ENCODE results near the gene SLC13A2.

The SLC13A2 gene

GRCh38 chr17:28484296-28484695, 10.9 kb downstream of the SLC13A2 start:
- Histone ChIP-seq H3K4me1 (ENCODE audit: control insufficient read depth, insufficient read depth, low read length) (peaks cover 4% of the 10 kb centered on the region; the same call in 1 of the 2 replicates), H3K9me3 (ENCODE audit: control insufficient read depth, insufficient read depth, low read depth, low read length) (no peaks in the 10 kb centered on the region), H3K4me3 (ENCODE audit: low read depth, low read length) (no peak overlapping the region), H3K27ac (ENCODE audit: extremely low read depth, low read depth, low read length) (no peak overlapping the region), H3K36me3 (ENCODE audit: control insufficient read depth in 2 of 2, insufficient read depth in 1 of 2, low read length in 2 of 2) (no peaks in the 10 kb centered on the region)
- POLR2A ChIA-PET, result no interaction called here
- CTCF ChIA-PET, result interaction anchor here (0.7 to 3.7 kb wide), 7 partner anchors 10 to 158 kb away, joined by 3 to 20 read pairs (median 4); no protein-coding TSS in a partner anchor
- no peak for TF ChIP-seq BCL11B (tag by site-specific recombination; IDR thresholded peaks at IDR 0.05; ENCODE audit: low read depth)

- no peak overlapping the region for H3K27ac ChIP-seq (ENCODE audit: extremely low read depth, low read depth, low read length)
- no peak overlapping the region for H3K4me3 ChIP-seq (ENCODE audit: low read depth, low read length)
- H3K4me1 ChIP-seq (ENCODE audit: control insufficient read depth, insufficient read depth, low read length), result peaks cover 4% of the 10 kb centered on the region; the same call in 1 of the 2 replicates
- CTCF ChIA-PET, result interaction anchor here (0.7 to 3.7 kb wide), 8 partner anchors 9 to 158 kb away, joined by 3 to 20 read pairs (median 4); no protein-coding TSS in a partner anchor
- H3K36me3 ChIP-seq (ENCODE audit: control insufficient read depth in 2 of 2, insufficient read depth in 1 of 2, low read length in 2 of 2), result no peaks in the 10 kb centered on the region
- peak; percentile 88 for TF ChIP-seq ZIC2 (tag by site-specific recombination; IDR thresholded peaks at IDR 0.05)
- 0 out of 2 replicates have a peak, but pooled peaks have one; percentile 48 for TF ChIP-seq MZF1 (tag by site-specific recombination; IDR thresholded peaks at IDR 0.05; ENCODE audit: borderline replicate concordance)
- no peak for TF ChIP-seq ZNF571 (tag by site-specific recombination; IDR thresholded peaks at IDR 0.05)
- no peaks in the 10 kb centered on the region for H3K9me3 ChIP-seq (ENCODE audit: control insufficient read depth, insufficient read depth, low read depth, low read length)
- POLR2A ChIA-PET, result no interaction called here
These were observed 11.6 kb downstream of the SLC13A2 start for GRCh38 chr17:28485049-28485448.

DNA sequence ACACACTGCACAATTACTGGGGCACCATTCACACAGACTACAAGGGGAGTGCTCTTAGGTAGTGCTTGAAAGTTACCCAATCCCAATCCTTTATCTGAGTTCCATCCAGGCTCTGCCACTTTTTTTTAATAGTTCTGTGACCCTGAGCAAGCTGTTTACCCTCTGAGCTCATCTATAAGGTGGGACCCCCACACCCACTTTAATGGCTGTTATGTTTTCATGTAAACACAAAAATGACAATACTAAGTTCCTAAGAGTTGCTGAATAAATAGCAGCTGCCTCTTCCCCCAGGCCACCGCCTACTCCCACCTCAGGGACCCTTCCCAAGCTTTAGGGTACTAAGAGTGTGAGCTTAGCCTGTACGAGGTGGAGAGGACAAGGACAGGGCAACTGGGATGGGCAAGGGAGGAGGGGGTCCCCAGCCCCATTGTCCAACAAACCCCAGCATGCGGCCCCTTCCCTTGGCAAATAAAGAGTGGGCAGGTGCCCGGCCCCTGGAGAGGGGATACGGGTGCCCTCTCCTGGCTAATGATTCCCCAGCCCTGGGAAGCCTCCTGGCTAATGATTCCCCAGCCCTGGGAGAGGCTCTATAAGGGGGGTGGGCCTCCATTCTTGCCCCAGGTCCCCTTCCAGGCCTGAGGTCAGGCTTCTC, 14.6 kb downstream of the SLC13A2 start:
- H3K9me3 ChIP-seq (ENCODE audit: control insufficient read depth, insufficient read depth, low read depth, low read length), result no peaks in the 10 kb centered on the region
- H3K27ac ChIP-seq (ENCODE audit: extremely low read depth, low read depth, low read length), result no peak overlapping the region
- CTCF ChIA-PET, result interaction anchor here (0.6 to 3.6 kb wide), 5 partner anchors 9 to 120 kb away, joined by 3 to 20 read pairs (median 3); no protein-coding TSS in a partner anchor
- H3K4me3 ChIP-seq (ENCODE audit: low read depth, low read length), result no peak overlapping the region
- H3K4me1 ChIP-seq (ENCODE audit: control insufficient read depth, insufficient read depth, low read length), result no peaks in the 10 kb centered on the region
- H3K36me3 ChIP-seq (ENCODE audit: control insufficient read depth in 2 of 2, insufficient read depth in 1 of 2, low read length in 2 of 2), result no peaks in the 10 kb centered on the region
- POLR2A ChIA-PET, result interaction anchor here (0.7 kb wide), 1 partner anchor 15 kb away, joined by 3 read pairs; no protein-coding TSS in a partner anchor
- TF ChIP-seq ZNF202 (tag by site-specific recombination; IDR thresholded peaks at IDR 0.05; ENCODE audit: borderline replicate concordance), result no peak

DNA sequence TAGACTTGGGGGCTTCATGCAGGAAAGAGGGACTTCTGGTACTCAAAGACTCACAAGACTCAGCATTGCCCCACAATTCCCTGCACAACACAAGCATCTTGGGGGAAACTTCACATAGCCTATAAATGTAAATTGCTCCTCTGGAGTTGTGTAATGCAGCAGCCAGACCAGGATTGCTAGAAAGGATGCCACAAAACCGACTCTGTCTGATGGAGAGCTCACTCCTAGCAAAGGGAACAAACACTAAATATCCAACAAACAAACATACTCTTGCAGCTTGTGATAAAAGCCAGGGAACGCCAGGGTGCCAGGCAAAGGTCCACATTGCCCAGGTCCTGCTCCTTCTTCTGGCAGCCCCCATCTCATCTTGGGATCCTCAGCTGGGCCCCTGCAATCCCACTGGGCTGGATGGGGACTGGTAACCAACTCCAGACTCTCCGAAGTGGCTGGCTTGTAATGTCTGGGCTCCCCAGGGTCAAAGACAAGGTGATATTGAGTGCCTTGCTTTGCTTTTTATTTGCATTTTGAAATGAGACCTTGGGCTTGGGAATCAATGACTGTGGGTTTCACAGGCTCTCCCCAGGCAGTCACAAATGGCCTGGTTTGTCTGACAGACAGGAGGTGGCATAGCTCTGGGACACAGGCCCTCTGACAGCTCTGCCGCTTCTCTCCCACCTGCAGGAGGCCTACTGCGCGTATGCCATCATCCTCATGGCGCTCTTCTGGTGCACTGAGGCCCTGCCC, 15.3 kb downstream of the SLC13A2 start:
- H3K36me3 ChIP-seq (ENCODE audit: control insufficient read depth in 2 of 2, insufficient read depth in 1 of 2, low read length in 2 of 2), result no peaks in the 10 kb centered on the region
- no peaks in the 10 kb centered on the region for H3K9me3 ChIP-seq (ENCODE audit: control insufficient read depth, insufficient read depth, low read depth, low read length)
- ChIA-PET POLR2A (interaction anchor here (0.7 kb wide), 1 partner anchor 14 kb away, joined by 3 read pairs; no protein-coding TSS in a partner anchor), CTCF (interaction anchor here (0.6 to 3.6 kb wide), 3 partner anchors 52 to 722 kb away, joined by 3 to 20 read pairs (median 3); no protein-coding TSS in a partner anchor)
- no peak overlapping the region for H3K4me3 ChIP-seq (ENCODE audit: low read depth, low read length)
- H3K27ac ChIP-seq (ENCODE audit: extremely low read depth, low read depth, low read length), result no peak overlapping the region
- no peaks in the 10 kb centered on the region for H3K4me1 ChIP-seq (ENCODE audit: control insufficient read depth, insufficient read depth, low read length)
- TF ChIP-seq ZNF623 (tag by site-specific recombination; IDR thresholded peaks at IDR 0.05), result no peak
- TF ChIP-seq ZNF157 (tag by site-specific recombination; IDR thresholded peaks at IDR 0.05), result no peak
- TF ChIP-seq PRDM2 (tag by site-specific recombination; IDR thresholded peaks at IDR 0.05; ENCODE audit: borderline replicate concordance), result no peak
- TF ChIP-seq PRDM1 (tag by site-specific recombination; IDR thresholded peaks at IDR 0.05), result no peak
- no peak for TF ChIP-seq TSHZ1 (tag by site-specific recombination; IDR thresholded peaks at IDR 0.05; ENCODE audit: borderline replicate concordance)
- no peak for TF ChIP-seq ZNF76 (tag by site-specific recombination; IDR thresholded peaks at IDR 0.05; ENCODE audit: borderline replicate concordance, low read depth)
- no peak for TF ChIP-seq ZNF24 (tag by site-specific recombination; IDR thresholded peaks at IDR 0.05)
- TF ChIP-seq ZNF211 (tag by site-specific recombination; IDR thresholded peaks at IDR 0.05; ENCODE audit: low read depth), result no peak
- TF ChIP-seq ZNF433 (tag by site-specific recombination; IDR thresholded peaks at IDR 0.05; ENCODE audit: low read depth), result no peak
- no peak for TF ChIP-seq ZNF544 (tag by site-specific recombination; IDR thresholded peaks at IDR 0.05)
- no peak for TF ChIP-seq ZNF16 (tag by site-specific recombination; IDR thresholded peaks at IDR 0.05; ENCODE audit: low read depth)

Measured in HEK293 (cell line).